Keratinocyte (primary cell): ENCODE data around the gene NLGN4X. TPM values are rescaled to one million over a fixed set of nuclear protein-coding genes. Genes with fewer than 3 reads are reported as not detected.

Experiments
- DNase-seq: peaks from one replicate; pipeline ENCODE4 v3.0.0-alpha.2; 2011; ENCODE audit warnings: low read depth, missing footprints, low spot score
- FAIRE-seq: peaks from 2 replicates; lab custom pipeline; 2011; peaks lifted over from hg19 to GRCh38; lab: Jason Lieb, UNC
- H2AFZ ChIP-seq: 2 replicates; pipeline ENCODE4 v1.6.0; 2012; ENCODE audit warnings: low read length, control low read depth, inconsistent platforms; ENCODE audit not compliant: control insufficient read depth
- H3K27ac ChIP-seq: 2 replicates; pipeline ENCODE4 v1.5.1; 2011; ENCODE audit warnings: low read length; ENCODE audit not compliant: control insufficient read depth, insufficient read depth
- H3K27me3 ChIP-seq: 3 replicates; pipeline ENCODE4 v1.6.0; 2011; ENCODE audit warnings: low read length; ENCODE audit not compliant: control insufficient read depth, insufficient read depth; ENCODE audit errors: extremely low read depth
- H3K36me3 ChIP-seq, 2 experiments: 2 replicates in 1 of 2; 3 replicates in 1 of 2; pipeline ENCODE4 v1.5.1; 2011; ENCODE audit warnings: low read length in 2 of 2, mild to moderate bottlenecking in 1 of 2; ENCODE audit not compliant: control insufficient read depth in 2 of 2, insufficient read depth in 2 of 2; ENCODE audit errors: extremely low read depth in 1 of 2
- H3K4me1 ChIP-seq: 3 replicates; pipeline ENCODE4 v1.5.1; 2011; ENCODE audit warnings: low read length; ENCODE audit not compliant: control insufficient read depth, insufficient read depth; ENCODE audit errors: extremely low read depth
- H3K4me2 ChIP-seq: 3 replicates; pipeline ENCODE4 v1.6.0; 2011; ENCODE audit warnings: low read depth, low read length; ENCODE audit not compliant: control insufficient read depth, insufficient read depth; ENCODE audit errors: extremely low read depth
- H3K4me3 ChIP-seq, 3 experiments: fragments of 200-600 bp in 1 of 3; sonication (generic) in 1 of 3; 2 replicates in 2 of 3; 3 replicates in 1 of 3; pipeline ENCODE4 v1.5.1; 2011 to 2016; ENCODE audit warnings: low read length in 3 of 3, mild to moderate bottlenecking in 3 of 3, control low read depth in 2 of 3, inconsistent platforms in 1 of 3, low read depth in 1 of 3, mixed read lengths in 1 of 3, mixed run types in 1 of 3, moderate library complexity in 1 of 3; ENCODE audit not compliant: control insufficient read depth in 2 of 3, insufficient read depth in 2 of 3; ENCODE audit errors: extremely low read depth in 1 of 3
- H3K79me2 ChIP-seq: 2 replicates; pipeline ENCODE4 v1.6.0; 2012; ENCODE audit warnings: low read length; ENCODE audit not compliant: control insufficient read depth, insufficient read depth
- H3K9ac ChIP-seq: 3 replicates; pipeline ENCODE4 v1.6.0; 2011; ENCODE audit warnings: low read length; ENCODE audit not compliant: control insufficient read depth, insufficient read depth; ENCODE audit errors: extremely low read depth
- H3K9me1 ChIP-seq: 3 replicates; pipeline ENCODE4 v1.6.0; 2011; ENCODE audit warnings: low read length; ENCODE audit not compliant: control insufficient read depth, insufficient read depth; ENCODE audit errors: extremely low read depth
- H3K9me3 ChIP-seq: 2 replicates; pipeline ENCODE4 v1.5.1; 2012; ENCODE audit warnings: low read depth, low read length; ENCODE audit not compliant: control insufficient read depth
- H4K20me1 ChIP-seq: 3 replicates; pipeline ENCODE4 v1.6.0; 2011; ENCODE audit warnings: low read length; ENCODE audit not compliant: control insufficient read depth, insufficient read depth; ENCODE audit errors: extremely low read depth
- CTCF ChIP-seq, 3 experiments: IDR thresholded peaks in 1 of 3; conservative IDR thresholded peaks in 1 of 3; optimal IDR thresholded peaks in 1 of 3; 2 replicates in 2 of 3; 3 replicates in 1 of 3; pipeline versions ENCODE3 to v1.5.1; 2011; ENCODE audit warnings: low read length in 3 of 3, mild to moderate bottlenecking in 3 of 3, moderate library complexity in 2 of 3, control low read depth in 1 of 3, inconsistent platforms in 1 of 3; ENCODE audit not compliant: insufficient read depth in 2 of 3; ENCODE audit errors: extremely low read depth in 1 of 3
- EZH2 ChIP-seq: IDR thresholded peaks from one replicate; pipeline ENCODE4 v1.6.1; 2012; ENCODE audit warnings: inconsistent platforms, mild to moderate bottlenecking, low read length, moderate library complexity
- dilution Hi-C: fragments of 300-500 bp; cut with MboI; formaldehyde crosslinking; loops from one replicate; pipeline ENCODE4 v1.7.0; 2020; ENCODE audit warnings: low sequenced_read_pairs; ENCODE audit not compliant: extremely low pct_ligation_motif_present
- polyA plus RNA-seq, 5 experiments: library from polyadenylated mRNA; depleted of rRNA in 3 of 5; stranded (reverse) in 3 of 5; stranded (forward) in 1 of 5; unstranded in 1 of 5; fragments of >200 nt; gene quantifications; 1 replicate in 1 of 5; 2 replicates in 3 of 5; 3 replicates in 1 of 5; pipeline versions ENCODE4 v1.2.1 to v1.2.3, GENCODE V29; 2011 to 2012; ENCODE audit warnings: missing spikeins in 2 of 5, low read depth in 1 of 5, low replicate concordance in 1 of 5

The NLGN4X gene
- polyA plus RNA-seq, 1 donor (not counting 4 experiments of a cell fraction or from before 2014, with no cell fraction given): 2.0 TPM

- no peak overlapping the region for H3K9ac ChIP-seq
- no peaks in the 10 kb centered on the region for H3K4me1 ChIP-seq
- H2AFZ ChIP-seq: no peak overlapping the region
- no peaks in the 10 kb centered on the region for H3K36me3 ChIP-seq
- no peak overlapping the region for H3K4me3 ChIP-seq
- H3K27ac ChIP-seq: no peak overlapping the region
- dilution Hi-C loops: no loop called here
- no peaks in the 10 kb centered on the region for H4K20me1 ChIP-seq
- H3K79me2 ChIP-seq: no peaks in the 10 kb centered on the region
- FAIRE-seq (no peak), DNase-seq (no peak)
- no peaks in the 10 kb centered on the region for H3K27me3 ChIP-seq
- H3K9me1 ChIP-seq: no peaks in the 10 kb centered on the region
- H3K4me2 ChIP-seq: no peak overlapping the region
- H3K9me3 ChIP-seq: no peaks in the 10 kb centered on the region
- TF ChIP-seq EZH2 (no peak), CTCF (optimal IDR thresholded peaks at IDR 0.05 in 1 of 3, IDR thresholded peaks at IDR 0.05 in 1 of 3, conservative IDR thresholded peaks at IDR 0.05 in 1 of 3; ENCODE audit: extremely low read depth in 1 of 3, insufficient read depth in 2 of 3, low read length in 3 of 3) (no peak)
These were observed 230.2 kb downstream of the NLGN4X start for GRCh38 chrX:5998456-5998855.

- dilution Hi-C loops: no loop called here
- Histone ChIP-seq H4K20me1 (no peaks in the 10 kb centered on the region), H3K4me3 (no peak overlapping the region), H3K79me2 (no peaks in the 10 kb centered on the region), H3K4me1 (no peaks in the 10 kb centered on the region), H3K27me3 (no peaks in the 10 kb centered on the region), H3K36me3 (no peaks in the 10 kb centered on the region), H3K9me1 (no peaks in the 10 kb centered on the region), H3K9ac (no peak overlapping the region), H3K9me3 (no peaks in the 10 kb centered on the region), H3K27ac (no peak overlapping the region), H2AFZ (no peak overlapping the region), H3K4me2 (no peak overlapping the region)
- TF ChIP-seq CTCF (optimal IDR thresholded peaks at IDR 0.05 in 1 of 3, IDR thresholded peaks at IDR 0.05 in 1 of 3, conservative IDR thresholded peaks at IDR 0.05 in 1 of 3; ENCODE audit: extremely low read depth in 1 of 3, insufficient read depth in 2 of 3, low read length in 3 of 3) (no peak), EZH2 (no peak)
- no peak for FAIRE-seq
- DNase-seq: no peak
These were observed 237.3 kb downstream of the NLGN4X start for GRCh38 chrX:5991393-5991792.
